GM21786 (cell line): ENCODE results near the gene GTF2IRD2.
A peak's percentile ranks its signal among the peaks of the same experiment; 100 is the strongest.
"Not testable (repeated sequence)": the region's sequence is repeated elsewhere in the genome, so short reads cannot be mapped to it uniquely, and the experiment has no call there.

Experiments used
- ATAC-seq: cut with Tn5 transposase; IDR thresholded peaks from one replicate; pipeline ENCODE4 v1.9.1; 2021; ENCODE audit not compliant: unreplicated experiment

The GTF2IRD2 gene

DNA sequence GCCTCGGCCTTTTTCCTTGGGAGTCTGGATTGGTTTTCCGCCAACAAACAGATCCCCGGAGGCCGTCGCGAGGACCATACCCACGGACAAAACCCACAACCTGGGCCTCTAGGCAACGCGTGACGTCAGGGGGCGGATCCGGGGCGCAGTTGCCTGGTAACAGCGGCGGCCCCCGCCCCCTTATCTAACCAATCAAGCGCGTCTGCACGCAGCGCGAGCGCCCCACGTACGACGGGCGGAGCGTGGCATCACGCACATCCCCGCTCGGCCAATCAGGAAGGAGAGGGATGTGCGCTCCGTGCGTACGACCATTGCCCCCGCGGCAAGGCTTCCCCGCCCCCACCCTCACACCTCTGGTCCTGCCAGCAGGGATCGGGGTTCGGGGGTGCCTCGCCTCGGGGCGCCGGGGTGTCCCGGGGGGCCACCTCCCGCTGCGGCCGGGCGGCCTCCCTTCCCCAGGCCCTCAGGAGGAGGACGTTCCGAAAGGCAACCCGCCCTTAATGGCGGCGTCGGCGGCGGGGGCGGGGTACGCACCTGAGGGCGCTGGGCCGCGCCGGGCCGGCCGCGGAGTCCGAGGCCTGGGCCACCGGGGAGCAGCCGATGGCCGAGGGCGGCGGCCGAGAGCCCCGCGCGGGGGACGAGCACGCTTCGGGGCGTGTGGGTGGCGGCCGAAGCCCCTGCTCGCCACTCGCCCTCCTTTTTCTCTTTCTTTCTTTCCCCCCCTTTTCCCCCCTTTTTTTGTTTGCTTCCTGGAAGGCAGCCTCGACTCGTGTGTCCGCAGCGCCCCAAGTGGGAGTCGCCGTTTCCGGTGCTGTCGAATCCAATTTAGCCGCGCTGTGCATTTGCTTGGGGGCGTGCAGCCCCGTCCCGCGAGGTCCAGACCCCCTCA is at the start of gene GTF2IRD2:
TSS of gene GTF2IRD2 (minus strand) at position 773 of the 889 bp plus-strand sequence. CDS start 15,227 bp downstream, outside the sequence.
- peak; percentile 77 for ATAC-seq

DNA sequence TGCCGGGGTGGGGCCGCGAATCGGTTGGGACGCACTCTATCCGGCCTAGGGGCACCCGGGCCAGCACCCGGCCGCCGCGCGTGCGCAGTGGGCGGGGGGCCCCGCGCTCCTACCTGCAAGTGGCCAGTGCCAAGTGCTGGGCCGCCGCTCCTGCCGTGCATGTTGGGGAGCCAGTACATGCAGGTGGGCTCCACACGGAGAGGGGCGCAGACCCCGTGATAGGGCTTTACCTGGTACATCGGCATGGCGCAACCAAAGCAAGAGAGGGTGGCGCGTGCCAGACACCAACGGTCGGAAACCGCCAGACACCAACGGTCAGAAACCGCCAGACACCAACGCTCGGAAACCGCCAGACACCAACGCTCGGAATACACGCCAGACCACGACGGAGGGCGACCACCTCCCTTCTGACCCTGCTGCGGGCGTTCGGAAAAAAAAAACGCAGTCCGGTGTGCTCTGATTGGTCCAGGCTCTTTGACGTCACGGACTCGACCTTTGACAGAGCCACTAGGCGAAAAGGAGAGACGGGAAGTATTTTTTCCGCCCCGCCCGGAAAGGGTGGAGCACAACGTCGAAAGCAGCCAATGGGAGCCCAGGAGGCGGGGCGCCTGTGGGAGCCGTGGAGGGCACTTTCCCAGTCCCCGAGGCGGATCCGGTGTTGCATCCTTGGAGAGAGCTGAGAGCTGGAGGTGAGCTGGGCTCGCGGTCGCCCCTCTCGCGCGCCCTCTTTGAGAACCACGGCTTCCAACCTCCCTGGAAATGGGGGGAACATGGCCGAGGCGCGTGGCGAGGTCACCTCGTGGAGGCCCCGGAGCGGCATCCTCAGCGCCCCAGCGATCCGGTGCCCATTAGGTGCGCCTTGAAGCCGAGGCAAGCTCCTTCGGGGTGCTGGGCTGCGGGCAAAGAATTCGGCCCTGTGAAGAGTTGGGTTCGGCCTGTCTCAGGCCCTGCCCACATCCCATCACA is 39.0 kb upstream of the GTF2IRD2 start:
- peak; percentile 68 for ATAC-seq

DNA sequence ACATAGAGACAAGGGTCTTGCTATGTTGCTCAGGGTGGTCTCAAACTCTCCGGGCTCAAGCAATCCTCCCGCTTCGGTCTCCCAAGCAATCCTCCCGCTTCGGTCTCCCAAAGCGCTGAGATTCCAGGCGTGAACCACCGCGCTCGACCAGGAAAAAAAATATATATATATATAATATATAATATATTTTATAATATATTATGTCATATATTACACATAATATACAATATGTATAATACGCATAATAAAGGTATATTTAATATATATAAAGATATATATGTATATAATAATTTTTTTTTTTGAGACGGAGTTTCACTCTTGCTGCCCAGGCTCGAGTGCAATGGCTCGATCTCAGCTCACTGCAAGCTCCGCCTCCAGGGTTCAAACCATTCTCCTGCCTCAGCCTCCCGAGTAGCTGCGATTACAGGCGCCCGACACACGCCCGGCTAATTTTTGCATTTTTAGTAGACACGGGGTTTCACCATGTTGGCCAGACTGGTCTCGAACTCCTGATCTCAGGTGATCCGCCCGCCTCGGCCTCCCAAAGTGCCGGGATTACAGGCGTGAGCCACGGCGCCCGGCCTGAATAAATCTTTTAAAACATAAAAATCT is 38.2 kb upstream of the GTF2IRD2 start:
- not testable (repeated sequence) for ATAC-seq

DNA sequence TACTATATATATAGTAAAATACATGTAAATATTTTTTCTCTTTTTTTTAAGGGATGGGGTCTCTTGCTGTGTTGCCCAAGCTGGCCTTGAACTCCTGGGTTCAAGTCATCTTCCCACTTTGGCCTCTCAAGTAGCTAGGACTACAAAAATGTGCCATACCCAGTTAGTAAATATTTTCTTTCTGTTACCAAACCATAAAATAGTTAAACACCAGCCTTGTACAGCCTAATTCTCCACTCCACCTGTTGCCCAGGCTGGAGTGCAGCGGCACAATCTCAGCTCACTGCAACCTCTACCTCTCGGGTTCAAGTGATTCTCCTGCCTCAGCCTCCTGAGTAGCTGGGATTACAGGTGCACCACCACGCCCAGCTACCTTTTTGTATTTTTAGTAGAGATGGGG is 33.9 kb upstream of the GTF2IRD2 start:
- not testable (repeated sequence) for ATAC-seq

DNA sequence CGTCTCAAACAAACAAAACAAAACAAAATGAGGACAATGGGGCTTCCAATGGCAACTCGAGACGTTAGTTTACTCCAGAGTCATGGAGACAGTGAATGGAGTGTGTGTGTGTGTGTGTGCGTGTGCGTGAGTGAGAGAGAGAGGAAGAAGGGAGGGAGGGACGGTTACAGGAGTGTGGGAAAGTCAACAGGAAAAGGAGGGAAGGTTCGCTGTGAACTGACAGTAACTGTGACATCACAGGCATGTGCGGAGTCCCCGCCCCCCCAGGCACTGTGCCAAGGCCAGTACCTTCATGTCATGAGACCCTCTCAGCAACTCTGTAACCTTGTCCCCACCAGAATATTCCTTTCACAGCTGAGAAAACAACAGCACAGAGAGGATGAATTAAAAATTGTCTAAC is 30.7 kb upstream of the GTF2IRD2 start:
- not testable (repeated sequence) for ATAC-seq

DNA sequence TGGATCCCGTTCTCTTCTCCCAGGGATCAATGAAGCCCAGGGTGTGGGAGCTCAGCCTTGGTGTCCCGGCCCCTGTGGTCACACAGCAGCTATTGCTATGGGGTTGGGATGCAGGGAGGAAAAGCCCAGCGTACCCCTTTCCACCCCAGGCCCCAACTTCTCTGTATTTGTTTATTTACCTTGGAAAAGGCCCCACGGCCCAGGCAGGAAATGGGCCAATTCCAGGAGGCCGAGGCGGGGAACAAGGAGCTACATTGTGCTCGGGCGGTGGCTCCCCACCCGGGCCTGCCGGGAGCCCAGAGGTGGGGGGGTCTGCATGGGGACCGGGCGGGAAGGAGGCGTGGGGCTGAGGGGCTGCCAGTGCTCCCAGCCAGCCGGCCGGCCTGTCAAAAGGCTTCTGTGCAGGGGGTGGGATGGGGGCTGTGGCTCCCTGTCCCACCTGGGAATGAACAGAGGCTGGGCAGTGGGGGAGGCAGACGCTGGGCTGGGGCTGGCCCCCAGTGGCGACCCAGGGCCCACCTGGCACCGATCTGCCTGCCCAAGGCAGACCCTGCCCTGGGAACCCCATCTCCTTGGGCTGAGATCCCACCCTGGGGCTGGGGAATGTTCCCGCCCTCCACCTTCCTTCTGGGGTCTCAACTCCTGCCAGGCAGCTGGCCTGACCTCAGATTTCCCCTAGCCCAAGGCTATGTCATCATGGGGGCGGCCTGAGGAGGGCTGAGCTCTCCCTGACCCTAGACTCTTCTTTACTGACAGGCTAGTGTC is 23.5 kb upstream of the GTF2IRD2 start:
- ATAC-seq = not testable (repeated sequence)

DNA sequence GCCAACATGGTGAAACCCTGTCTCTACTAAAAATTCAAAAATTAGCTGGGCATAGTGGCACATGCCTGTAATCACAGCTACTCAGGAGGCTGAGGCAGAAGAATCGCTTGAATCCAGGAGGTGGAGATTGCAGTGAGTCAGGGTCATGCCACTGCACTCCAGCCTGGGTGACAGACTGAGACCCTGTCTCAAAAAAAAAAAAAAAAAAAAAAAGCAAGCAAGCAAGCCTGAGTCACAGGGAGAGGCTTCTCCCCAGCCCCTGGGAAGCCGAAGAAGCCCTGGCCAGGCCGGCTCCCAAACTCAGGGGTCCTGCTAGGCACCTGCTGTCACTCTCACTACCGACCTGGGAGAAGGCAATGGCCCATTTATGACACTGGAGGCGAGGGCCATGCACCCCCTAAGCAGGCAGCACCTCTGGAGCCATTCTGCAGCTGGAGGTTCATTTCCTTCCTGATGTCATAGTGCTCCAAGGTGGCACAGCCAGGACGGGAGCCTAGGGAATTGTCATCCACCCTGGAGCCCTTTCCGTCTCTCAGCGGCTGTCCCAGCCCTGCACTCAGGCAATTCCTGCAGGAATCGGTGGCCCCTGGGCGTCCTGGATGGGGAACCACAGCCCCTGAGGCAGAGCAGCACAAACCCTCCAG is 22.8 kb upstream of the GTF2IRD2 start:
- ATAC-seq = not testable (repeated sequence)

DNA sequence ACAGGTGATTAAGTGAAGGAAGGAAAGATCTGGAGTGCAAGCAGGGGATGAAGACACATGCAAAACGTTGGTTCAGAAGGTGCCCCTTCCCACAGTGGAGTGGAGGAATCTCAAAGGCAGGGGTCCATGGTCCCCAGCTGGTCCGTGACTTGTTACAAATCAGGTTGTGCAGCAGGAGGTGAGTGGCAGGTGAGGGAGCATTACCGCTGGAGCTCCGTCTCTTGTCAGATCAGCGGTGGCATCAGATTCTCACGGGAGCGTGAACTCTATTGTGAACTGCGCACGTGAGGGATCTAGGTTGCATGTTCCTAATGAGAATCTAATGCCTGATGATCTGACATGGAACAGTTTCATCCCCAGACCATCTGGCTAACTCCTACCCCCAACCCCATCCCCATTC is 21.1 kb upstream of the GTF2IRD2 start:
- ATAC-seq = not testable (repeated sequence)

DNA sequence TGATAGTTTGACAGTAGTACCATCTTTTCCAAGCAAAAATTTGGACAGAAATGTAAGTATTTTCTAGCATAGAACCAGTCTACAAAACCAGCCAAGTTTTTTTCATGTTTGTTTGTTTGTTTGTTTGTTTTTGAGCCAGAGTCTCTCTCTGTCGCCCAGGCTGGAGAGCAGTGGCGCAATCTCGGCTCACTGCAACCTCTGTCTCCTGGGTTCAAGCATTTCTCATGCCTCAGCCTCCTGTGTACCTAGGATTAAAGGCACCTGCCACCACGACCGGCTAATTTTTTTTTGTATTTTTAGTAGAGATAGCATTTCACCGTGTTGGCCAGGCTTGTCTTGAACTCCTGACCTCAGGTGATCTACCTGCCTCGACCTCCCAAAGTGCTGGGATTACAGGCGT is 14.4 kb upstream of the GTF2IRD2 start:
- not testable (repeated sequence) for ATAC-seq

DNA sequence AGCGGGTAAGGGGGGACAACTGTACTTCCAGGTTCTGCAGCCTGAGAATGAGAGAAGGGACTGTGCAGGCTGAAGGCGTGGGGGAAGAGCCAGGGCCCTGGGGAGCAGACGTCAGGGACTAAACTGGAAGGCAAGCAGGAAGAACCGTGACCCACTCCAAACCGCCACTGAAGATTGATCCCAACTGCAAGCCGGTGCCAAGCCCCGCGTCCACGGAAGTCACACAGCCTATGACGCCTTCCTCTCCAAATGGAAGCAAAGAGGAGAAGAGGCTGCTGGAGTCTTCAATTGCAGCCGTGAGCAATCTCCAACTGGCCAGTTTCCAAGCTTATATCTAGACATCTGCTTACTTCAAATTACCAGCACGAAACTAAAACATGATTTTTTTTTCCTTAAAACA is 1.6 kb downstream of the GTF2IRD2 start:
- not testable (repeated sequence) for ATAC-seq

DNA sequence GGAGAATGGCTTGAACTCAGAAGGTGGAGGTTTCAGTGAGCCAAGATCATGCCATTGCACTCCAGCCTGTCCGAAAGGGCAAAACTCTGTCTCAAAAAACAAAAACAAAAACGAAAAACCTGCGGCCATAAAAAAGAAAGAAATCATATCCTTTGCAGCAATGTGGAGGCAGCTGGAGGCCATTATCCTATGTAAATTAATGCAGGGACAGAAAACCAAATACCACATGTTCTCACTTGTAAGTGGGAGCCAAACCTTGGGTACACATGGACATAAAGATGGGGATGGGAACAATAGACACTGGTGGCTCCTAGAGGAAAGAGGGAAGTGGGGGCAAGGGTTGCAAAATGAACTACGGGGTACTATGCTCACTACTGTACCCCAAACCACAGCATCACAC is 21.0 kb downstream of the GTF2IRD2 start:
- not testable (repeated sequence) for ATAC-seq

DNA sequence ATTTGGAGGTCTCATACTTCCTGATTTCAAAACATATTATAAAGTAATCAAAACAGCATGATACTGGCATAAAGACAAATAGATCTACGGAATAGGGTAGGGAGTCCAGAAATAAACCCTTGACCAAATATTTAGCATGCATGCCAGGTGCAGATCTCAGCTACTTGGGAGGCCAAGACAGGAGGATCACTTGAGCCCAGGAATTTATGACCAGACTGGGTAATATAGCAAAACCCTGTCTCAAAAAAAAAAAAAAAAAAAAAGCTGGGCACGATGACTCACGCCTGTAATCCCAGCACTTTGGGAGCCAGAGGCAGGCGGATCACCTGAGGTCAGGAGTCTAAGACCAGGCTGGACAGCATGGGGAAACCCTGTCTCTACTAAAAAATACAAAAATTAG is 21.4 kb downstream of the GTF2IRD2 start:
- not testable (repeated sequence) for ATAC-seq

DNA sequence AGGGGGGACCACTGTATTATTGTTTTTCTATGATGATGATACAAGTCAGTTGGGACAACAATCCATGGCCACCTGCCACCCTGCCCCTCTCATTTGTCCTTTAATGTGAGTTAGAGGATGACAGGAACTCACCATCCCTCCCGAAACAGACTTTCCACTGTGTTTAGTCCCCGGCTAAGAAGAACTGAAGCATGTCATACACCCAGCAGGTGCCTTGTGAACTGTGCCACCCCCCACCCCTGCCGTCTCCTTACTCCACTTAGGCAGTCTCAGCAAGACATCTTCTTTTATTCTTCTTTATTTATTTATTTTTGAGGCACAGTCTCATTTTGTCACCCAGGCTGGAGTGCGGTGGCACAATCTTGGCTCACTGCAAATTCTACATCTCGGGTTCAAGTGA is 30.1 kb downstream of the GTF2IRD2 start:
- not testable (repeated sequence) for ATAC-seq

DNA sequence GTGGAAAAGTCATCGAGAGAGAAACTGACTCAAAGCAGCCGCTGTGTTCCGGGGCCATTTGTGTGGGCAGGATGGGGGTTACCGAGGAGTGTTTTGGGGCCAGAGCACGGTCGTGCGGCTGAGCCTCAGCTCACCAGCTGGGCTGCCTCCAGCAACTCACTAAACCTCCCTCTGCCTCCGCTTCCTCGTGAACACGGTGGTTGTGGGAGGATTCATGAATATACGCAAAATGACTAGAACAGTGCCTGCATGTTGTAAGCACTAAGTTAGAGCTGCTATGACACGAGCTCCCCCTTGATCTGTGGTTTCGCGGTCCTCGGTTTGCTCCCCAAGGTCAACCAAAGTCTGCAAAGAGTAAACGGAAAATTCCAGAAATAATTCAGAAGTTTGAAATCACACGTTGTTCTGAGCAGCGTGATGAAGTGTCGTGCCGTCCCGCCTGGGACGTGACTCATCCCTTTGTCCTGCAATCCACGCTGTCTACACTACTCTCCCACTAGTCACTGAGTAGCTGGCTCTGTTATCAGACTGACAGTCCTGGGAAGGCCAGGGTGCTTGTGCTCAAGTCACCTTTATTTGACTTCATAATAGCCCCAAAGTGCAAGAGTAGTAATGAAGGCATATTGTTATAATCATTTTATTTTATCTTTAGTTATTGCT is 31.1 kb downstream of the GTF2IRD2 start:
- peak; percentile 65 for ATAC-seq

DNA sequence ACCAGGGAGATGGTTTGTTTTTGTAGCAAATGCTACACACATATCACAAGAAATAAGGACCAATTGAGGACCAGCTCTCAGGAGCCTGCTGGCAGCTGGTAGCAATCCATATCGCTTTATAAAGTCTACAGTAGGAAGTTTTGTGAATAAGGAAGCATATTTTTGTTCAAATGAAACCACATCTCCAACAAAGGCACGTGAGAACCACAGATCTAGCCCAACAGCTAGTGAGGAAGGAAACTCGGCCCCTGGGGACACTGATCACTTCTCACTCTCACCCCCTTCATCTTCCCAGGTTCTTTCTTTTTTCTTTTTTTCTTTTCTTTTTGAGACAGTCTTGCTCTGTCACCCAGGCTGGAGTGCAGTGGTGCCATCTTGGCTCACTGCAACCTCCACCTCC is 35.5 kb downstream of the GTF2IRD2 start:
- ATAC-seq = not testable (repeated sequence)

DNA sequence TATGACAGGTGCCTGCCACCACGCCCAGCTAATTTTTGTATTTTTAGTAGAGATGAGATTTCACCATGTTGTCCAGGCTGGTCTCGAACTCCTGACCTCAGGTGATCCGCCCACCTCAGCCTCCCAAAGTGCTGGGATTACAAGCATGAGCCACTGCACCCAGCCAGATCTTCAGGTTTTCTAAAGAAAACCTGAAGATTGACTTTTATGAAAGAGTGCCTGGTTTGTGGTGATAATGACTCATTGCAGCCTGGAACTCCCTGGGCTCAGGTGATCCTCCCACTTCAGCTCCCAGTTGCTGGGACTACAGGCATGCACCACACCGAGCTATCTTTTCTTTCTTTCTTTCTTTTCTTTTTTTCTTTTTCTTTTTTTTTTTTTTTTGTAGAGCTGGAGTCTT is 52.8 kb downstream of the GTF2IRD2 start:
- ATAC-seq = not testable (repeated sequence)

DNA sequence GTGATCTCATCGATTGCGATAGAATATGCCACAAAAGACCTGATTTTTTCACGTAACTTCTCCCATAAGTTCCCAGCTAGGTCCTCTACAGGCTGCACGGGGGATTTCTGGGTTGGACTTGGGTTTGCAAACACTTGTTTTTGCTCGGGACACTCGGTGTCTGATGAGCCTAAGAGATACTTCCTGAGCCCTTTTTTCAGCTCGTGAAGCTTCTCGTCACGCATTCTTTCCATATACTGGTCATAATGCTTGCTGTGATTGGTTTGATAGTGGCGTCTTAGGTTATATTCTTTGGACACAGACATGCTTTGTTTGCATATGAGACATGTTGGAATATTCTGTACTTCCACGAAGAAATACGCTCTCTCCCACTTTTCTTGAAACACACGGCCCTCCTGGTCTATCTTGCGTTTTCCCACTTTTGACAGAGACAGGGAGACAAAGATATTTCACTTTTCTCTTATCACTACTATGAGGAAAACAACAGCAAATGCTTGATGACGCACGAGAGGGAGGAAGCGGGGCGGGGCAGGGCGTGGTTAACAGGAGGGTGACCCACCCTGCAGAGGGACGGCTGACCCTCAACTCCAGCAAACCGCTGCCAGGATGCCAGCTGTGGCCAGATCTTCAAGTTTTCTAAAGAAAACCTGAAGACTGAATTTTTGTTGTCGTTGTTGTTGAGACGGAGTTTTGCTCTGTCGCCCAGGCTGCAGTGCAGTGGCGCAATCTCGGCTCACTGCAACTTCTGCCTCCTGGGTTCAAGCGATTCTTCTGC is 53.4 kb downstream of the GTF2IRD2 start:
- ATAC-seq = not testable (repeated sequence)

DNA sequence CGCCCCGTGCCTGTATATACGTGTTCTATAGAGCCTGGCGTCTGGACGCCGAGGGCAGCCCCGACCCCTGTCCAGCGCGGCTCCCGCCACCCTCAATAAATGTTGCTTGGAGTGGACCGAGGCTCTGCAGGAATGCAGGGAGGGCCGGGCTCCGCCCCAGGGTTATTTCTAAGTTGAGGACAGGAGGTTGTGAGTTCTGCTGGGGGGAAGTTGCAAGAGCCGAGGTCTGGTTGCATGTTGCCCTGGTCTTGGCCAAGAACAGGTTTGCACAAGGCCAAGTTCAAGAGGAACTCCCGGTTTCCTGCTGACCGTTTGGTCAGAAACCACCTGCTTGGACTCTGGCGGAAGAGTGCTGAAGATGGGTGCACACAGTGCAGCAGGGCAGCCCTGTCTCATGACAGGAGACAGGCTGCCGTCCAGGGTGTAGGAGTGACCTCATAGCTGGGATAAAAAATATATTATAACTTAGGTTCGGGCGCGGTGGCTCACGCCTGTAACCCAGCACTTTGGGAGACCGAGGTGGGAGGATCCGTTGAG is 62.1 kb downstream of the GTF2IRD2 start:
- ATAC-seq = not testable (repeated sequence)
